NCI-H187 (cell line): ENCODE data around the gene ZBTB6.
"Not testable (repeated sequence)": the region's sequence is repeated elsewhere in the genome, so short reads cannot be mapped to it uniquely, and the experiment has no call there.

Experiments used
- DNase-seq, 2 experiments: peaks; one replicate each; lab custom pipeline; 2025; lab: John Stamatoyannopoulos, UW

The ZBTB6 gene

GRCh38 chr9:122923947-122924346 is 10.8 kb upstream of the ZBTB6 start:
- no peak for DNase-seq

DNA sequence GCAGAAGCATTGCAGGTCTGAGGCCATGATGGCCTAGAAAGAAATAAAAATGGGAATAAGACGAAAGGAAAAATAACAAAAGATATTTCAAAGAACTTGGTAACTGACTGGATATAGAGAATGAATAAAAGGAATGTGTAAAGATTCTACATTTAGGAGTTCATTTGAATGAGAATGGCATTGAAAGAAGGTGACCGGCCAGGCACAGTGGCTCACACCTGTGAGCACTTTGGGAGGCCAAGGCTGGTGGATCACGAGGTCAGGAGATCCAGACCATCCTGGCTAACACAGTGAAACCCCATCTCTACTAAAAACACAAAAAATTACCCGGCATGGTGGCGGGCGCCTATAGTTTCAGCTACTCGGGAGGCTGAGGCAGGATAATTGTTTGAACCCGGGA is 9.6 kb upstream of the ZBTB6 start:
- no peak for DNase-seq

DNA sequence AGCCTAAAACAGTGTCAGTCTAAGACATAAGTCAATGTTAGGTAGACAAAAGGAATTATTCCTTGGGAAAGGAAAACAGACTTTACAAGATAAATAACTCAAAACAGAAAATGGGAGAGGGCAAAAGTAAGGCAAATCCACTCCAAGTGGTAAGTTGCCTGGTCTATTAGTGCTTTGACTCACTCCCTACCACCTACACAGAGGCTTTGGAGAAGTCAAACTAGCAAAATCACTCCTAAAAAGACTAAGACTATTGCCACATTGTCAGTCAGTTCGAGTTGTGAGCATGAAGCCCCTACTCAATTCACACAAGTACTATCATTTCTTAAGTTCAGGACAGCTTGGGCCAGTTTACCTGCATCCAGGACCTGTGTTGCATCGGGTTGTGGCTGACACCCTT is 5.2 kb upstream of the ZBTB6 start:
- DNase-seq, result no peak

DNA sequence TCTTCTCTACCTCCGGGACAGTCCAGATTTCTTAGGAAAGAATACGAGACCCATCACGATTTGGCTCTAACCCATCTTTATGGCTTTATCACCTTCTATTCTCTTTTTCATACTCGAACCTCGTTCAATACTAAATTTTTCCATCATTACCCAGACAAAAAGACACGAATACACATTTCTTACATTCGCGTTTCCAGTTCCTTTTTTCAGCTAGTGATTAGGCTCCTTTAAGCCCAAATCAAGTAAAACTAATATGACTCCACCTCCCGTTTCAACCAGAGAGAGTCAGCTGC is 506 bp downstream of the ZBTB6 start:
- DNase-seq, result no peak

DNA sequence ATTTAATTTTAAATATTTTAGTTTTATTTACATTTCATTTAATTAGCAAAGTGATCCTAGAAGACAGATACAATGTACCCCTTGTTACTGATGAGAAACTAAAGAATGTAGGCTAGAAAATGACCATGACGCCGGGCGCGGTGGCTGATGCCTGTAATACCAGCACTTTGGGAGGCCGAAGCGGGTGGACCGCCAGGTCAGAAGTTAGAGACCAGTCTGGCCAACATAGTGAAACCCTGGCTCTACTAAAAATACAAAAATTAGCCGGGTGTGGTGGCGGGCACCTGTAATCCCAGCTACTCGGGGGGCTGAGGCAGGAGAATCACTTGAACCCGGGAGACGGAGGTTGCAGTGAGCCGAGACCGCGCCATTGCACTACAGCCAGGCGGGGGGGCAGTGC is 7.0 kb downstream of the ZBTB6 start:
- DNase-seq, result not testable (repeated sequence)

DNA sequence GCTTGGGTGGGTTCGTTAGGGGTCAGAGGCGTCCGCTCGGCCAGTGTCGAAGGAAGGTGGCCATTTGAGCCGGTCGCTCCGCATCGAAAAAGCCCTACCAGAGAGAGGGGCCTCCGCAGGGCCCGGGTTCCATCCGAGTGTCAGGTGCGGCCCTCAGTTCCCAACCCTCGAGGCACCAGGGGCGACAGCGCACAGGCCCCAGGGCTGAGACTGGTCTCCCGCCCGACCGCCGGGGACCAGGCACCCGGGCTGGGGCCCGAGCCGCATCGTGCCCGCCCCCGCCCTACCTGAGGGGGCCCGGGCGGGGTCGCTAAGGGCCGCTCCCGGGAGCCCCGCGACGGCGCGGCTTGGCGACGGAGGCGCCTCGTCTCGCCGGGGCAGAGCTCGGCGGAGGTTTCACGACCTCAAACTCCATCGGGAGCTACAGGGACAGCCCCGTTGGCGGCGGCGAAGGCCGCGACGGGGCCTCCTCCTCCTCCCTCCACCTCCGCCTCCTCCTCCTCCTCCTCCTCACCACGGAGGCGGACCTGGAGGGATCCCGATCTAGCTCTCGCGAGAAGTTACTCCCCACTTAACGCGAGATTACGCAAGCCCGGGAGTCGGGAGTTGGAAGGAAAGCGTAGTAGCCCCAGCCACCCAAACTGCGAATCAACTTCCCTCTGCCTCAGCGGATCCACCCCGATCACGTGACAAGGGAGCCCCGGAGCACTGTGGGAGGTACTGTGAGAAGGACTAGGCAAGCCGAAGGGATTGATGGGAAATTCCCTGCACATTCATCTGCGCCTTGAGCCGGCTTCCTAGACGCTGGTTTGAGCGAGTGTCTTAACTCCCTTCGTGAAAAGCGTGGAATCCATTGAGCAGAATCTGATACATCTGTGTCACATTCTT is 8.1 kb downstream of the ZBTB6 start, which contains the start of gene RC3H2:
TSS of gene RC3H2 (minus strand) at position 537 of the 888 bp plus-strand sequence. CDS start 7,850 bp downstream, outside the sequence.
- peak; percentile 79 to 91 for DNase-seq

DNA sequence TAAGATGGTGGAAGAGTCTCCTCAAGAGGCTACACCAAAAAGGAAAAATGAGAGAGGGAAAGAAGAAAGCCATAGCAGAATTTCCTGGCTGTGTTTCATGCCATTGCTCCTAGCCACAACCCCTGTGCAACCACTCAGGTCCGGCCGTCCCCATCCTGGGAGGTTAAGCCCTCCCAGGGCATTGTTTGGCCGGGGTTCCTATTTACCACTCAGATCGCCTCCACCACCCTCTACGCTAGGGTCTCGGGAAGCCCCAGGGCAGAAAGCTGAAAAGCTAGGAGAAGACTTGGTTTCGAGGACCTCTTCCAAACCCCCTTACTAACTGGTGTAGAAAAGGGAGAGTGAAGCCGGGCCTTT is 8.7 kb downstream of the ZBTB6 start:
- DNase-seq, result no peak

DNA sequence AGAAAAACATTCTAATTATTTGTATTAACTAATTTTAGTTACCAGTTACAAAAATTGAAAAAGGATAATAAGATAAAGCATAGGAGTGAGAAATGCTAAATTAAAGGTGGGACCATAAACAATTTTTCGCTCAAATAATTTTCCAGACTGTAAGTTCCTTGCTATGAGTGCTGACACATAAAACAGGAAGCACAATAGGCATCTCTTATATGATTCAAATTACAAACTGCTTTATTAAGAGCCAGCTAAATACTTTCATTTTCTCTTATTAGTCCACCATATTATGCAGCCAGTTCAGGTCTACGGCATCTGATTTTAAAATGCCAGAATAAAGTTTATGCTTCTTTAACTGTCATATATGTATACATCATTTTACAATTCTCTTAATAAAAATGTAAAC is 12.3 kb downstream of the ZBTB6 start:
- no peak for DNase-seq

GRCh38 chr9:122897969-122898368 is 15.2 kb downstream of the ZBTB6 start:
- no peak for DNase-seq

- DNase-seq, result no peak
Measured at GRCh38 chr9:122888480-122888879, 24.6 kb downstream of the ZBTB6 start.

DNA sequence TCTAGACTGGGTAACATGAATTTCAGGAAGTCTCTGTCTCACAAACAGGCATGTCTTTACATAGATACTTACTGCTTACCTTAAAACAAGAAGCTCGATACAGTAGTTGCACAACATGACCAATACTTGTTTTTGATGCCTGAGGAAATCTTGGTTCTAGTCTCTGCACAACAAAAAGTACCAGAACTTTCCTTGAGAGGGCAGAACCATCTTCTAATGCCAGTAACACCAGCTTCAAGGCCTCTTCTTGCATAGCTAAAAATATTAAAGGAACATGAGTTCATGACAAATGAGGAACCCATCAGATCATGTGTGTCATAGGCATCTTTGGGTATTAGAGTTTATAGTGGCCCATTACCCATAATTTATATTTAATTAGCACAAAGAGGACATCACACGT is 30.0 kb downstream of the ZBTB6 start:
- no peak for DNase-seq

GRCh38 chr9:122879443-122879842 is 33.7 kb downstream of the ZBTB6 start:
- DNase-seq, result no peak

DNA sequence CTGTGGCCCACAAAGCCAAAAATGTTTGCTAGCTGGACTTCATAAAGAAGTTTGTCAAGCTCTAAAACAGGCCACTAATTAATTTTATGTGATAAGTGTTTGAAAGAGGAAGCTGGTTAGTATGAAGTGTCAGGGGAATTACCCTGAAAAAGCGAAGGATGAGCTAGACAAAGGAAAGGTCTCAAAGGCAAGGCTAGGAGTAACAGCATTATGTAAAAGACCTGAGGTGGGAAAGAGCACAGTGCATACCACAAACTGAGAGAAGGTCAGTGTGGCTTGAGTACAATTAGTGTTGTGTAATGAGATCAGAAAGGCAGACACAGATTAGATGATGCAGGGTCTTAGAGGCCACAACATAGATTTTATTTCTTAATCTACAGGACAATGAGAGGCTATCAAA is 37.6 kb downstream of the ZBTB6 start:
- no peak for DNase-seq

GRCh38 chr9:122867276-122867675 is 45.8 kb downstream of the ZBTB6 start:
- not testable (repeated sequence) for DNase-seq

DNA sequence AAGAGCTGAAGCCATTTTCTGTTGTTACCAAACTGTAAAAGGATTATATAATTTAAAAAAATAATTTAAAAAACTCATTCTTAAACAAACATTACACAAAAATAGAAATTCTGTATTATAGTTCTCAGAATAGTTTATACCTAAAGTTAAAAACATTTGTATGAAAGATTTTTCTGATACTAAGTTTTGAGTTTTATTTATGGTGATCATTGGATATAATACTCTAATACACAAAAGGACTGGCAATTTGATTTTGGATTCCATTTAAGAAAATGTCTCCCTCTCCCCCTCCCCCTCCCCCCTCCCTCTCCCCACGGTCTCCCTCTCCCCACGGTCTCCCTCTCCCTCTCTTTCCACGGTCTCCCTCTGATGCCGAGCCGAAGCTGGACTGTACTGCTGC is 47.0 kb downstream of the ZBTB6 start:
- no peak for DNase-seq

DNA sequence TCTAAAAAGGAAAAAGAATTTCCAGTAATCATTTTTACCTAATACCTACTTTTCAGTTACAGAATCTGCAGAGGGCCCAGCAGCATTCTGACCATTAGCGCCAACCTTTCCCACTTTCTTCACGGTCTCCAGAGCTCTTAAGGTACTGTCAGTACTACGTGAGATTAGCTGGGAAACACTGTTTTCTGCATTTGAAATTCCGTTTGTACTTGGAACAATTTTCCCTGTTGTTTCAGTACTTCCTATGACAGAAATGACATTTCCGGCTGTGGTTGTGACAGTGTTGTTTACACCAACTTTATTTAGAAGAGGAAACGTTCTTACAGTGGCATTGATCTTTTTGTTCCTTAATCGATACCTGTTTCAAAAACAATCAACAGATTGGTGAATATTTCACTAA is 47.8 kb downstream of the ZBTB6 start:
- DNase-seq, result no peak

- DNase-seq, result no peak
Measured at GRCh38 chr9:122863407-122863806, 49.7 kb downstream of the ZBTB6 start.

DNA sequence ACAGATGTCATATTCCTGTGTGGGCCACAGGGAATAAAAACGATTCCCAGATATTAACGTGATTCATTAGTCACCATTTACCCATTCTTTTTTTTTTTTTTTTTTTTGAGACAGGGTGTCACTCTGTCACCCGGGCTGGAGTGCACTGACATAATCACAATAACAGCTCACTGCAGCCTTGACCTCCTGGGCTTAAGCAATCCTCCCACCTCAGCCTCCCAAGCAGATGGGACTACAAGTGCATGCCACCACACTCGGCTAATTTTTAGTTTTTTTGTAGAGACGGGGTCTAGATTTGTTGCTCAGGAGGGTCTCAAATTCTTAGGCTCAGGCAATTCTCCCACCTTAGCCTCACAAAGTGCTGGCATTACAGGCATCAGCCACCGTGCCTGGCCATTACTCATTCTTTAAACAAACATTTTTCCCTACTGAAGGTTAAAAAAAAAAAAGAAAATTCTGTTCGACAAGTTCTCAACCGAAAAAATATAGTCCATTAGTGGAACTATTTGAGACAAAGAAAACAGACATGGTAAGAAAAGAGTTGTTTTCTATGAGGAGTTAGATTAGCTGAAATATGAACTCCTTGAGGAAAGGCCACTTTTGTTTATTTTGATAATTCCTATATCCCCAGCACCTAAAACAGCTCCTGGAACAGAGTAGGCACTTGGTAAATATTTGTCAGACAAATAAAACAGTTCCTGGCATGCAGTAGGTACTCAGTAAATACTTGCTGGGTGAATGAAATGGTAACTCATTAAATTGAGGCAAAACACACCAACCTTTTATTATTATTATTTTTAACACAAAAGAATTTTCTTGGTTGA is 52.6 kb downstream of the ZBTB6 start:
- DNase-seq, result no peak
